ENCODE measurements around the gene TUBA4B. TPM values are rescaled to one million over a fixed set of nuclear protein-coding genes. Genes with fewer than 3 reads are reported as not detected.
A peak's percentile ranks its signal among the peaks of the same experiment; 100 is the strongest.

The TUBA4B gene
- total RNA-seq, 3 donors from 2014 or later (not counting 1 experiment from before 2014, with no cell fraction given): not detected

DNA sequence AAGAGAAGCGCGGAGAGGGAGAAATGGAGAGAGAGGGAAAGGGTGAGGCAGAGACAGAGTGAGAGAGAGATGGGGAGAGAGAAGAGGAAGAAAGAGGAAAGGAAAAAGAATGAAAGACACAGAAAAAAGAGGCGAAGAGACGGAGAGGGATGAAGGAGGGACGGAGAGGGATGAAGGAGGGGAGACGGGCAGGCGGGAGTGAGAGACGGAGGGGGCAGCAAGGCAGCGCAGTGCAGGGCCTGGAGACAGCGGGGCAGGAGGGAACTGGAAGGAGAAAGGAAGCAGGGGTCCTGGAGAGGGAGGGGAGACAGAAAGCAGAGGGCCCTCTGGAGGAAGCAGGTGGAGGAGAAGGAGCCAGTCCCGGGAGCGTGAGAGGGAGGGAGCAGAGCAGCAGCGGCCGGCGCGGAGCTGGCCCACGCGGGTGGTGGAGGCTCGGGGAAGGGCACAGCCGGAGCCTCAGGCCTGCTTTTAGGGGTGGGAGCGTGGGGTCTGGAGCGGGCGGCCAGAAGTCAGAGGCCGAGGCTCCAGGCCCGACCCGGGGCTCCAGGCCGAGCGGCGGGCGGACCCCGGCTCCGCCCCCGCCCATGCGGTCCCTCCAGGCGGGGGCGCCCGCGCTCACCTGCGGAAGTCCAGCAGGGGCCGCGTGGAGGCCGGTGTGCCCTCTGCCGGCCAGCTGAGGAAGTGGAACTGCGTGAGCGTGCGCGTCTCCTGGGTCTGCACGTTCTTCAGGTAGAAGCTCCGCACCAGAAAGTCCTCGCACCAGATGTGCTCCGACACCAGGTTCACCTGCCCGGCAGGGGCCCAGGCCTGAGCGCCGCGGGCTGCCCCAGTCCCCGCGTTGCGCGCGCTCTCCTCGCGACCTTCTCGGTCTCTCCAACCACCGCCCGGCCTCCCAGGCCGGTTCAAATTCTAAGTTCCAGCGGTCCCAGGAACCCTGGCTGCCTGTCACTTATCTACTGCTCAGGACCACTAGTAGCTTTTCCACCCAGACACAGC, 41.6 kb downstream of the TUBA4B start:
- no peaks in the 10 kb centered on the region for H3K9me3 Mint-ChIP-seq
- TF ChIP-seq, protein P1, sequence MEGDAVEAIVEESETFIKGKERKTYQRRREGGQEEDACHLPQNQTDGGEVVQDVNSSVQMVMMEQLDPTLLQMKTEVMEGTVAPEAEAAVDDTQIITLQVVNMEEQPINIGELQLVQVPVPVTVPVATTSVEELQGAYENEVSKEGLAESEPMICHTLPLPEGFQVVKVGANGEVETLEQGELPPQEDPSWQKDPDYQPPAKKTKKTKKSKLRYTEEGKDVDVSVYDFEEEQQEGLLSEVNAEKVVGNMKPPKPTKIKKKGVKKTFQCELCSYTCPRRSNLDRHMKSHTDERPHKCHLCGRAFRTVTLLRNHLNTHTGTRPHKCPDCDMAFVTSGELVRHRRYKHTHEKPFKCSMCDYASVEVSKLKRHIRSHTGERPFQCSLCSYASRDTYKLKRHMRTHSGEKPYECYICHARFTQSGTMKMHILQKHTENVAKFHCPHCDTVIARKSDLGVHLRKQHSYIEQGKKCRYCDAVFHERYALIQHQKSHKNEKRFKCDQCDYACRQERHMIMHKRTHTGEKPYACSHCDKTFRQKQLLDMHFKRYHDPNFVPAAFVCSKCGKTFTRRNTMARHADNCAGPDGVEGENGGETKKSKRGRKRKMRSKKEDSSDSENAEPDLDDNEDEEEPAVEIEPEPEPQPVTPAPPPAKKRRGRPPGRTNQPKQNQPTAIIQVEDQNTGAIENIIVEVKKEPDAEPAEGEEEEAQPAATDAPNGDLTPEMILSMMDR (IDR thresholded peaks at IDR 0.05): peak; percentile 99
- H3K36me3 ChIP-seq (ENCODE audit: control insufficient read depth, insufficient read depth, low read length): no peaks in the 10 kb centered on the region
- peaks cover 7% of the 10 kb centered on the region for H3K27me3 ChIP-seq (ENCODE audit: control insufficient read depth, insufficient read depth, low read length)
- H3K27ac ChIP-seq (ENCODE audit: low read length): peak overlapping the region; percentile 69
- 7% methylated on average over 67 of the region's 67 CpGs for WGBS (ENCODE audit: insufficient coverage)
- peak overlapping the region; percentile 73 for H3K4me3 Mint-ChIP-seq
- H3K4me3 ChIP-seq (ENCODE audit: low read length): peak overlapping the region; percentile 45
- peak; percentile 95 to 97 (median 95) for ATAC-seq
- H3K27ac Mint-ChIP-seq: peak overlapping the region; percentile 78 to 80
- H3K36me3 Mint-ChIP-seq: no peaks in the 10 kb centered on the region
- peak; percentile 88 to 96 for DNase-seq
- no peaks in the 10 kb centered on the region for H3K9me3 ChIP-seq (ENCODE audit: control insufficient read depth, insufficient read depth, low read length)
- intact Hi-C loops (cut with micrococcal nuclease): loop anchor here (1.0 kb wide), 3 partner anchors 15 to 65 kb away; partner anchors contain the start of genes ANKZF1, ATG9A, DNAJB2 and TUBA4A
- H3K4me1 Mint-ChIP-seq: peaks cover 6 to 17% of the 10 kb centered on the region in 2 donors
- peaks cover 14% of the 10 kb centered on the region for H3K4me1 ChIP-seq (ENCODE audit: control insufficient read depth, insufficient read depth, low read length)
- H3K27me3 Mint-ChIP-seq (ENCODE audit: low read depth in 2 of 2): peaks cover 0 to 4% of the 10 kb centered on the region in 2 donors

DNA sequence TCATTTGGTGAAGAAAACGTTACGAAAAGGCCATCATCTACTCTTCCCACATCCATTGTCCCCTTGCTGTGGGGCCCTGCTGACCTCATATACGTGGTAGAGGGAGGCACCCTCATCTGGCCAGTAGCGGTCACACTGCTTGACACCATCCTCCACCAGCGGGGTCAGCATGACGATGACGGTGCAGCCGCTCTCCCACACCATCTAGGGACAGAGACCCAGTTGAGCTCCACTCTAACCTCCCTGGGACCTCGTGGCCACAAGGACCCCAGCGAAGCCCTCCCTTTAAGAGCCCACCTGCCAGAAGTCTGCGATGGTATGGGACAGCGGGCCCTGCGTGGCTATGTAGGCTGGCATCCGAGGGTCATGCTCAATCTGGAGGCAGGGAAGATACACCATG, 43.1 kb downstream of the TUBA4B start:
- peak overlapping the region; percentile 3 to 80 for H3K27ac Mint-ChIP-seq
- H3K4me1 Mint-ChIP-seq: peaks cover 6 to 17% of the 10 kb centered on the region in 2 donors
- no peaks in the 10 kb centered on the region for H3K9me3 ChIP-seq (ENCODE audit: control insufficient read depth, insufficient read depth, low read length)
- no peak overlapping the region for H3K27ac ChIP-seq (ENCODE audit: low read length)
- H3K36me3 Mint-ChIP-seq: no peaks in the 10 kb centered on the region
- no peaks in the 10 kb centered on the region for H3K36me3 ChIP-seq (ENCODE audit: control insufficient read depth, insufficient read depth, low read length)
- ATAC-seq: no peak
- intact Hi-C loops (cut with micrococcal nuclease): no loop called here
- no peak overlapping the region for H3K4me3 ChIP-seq (ENCODE audit: low read length)
- H3K4me1 ChIP-seq (ENCODE audit: control insufficient read depth, insufficient read depth, low read length): peaks cover 14% of the 10 kb centered on the region
- peaks cover 4 to 12% of the 10 kb centered on the region in 2 donors for H3K27me3 Mint-ChIP-seq (ENCODE audit: low read depth in 2 of 2)
- peaks cover 10% of the 10 kb centered on the region for H3K27me3 ChIP-seq (ENCODE audit: control insufficient read depth, insufficient read depth, low read length)
- no peak for DNase-seq
- TF ChIP-seq, protein P1 (IDR thresholded peaks at IDR 0.05): no peak
- 91% methylated on average over 14 of the region's 14 CpGs for WGBS (ENCODE audit: insufficient coverage)
- no peaks in the 10 kb centered on the region for H3K9me3 Mint-ChIP-seq
- no peak overlapping the region for H3K4me3 Mint-ChIP-seq

DNA sequence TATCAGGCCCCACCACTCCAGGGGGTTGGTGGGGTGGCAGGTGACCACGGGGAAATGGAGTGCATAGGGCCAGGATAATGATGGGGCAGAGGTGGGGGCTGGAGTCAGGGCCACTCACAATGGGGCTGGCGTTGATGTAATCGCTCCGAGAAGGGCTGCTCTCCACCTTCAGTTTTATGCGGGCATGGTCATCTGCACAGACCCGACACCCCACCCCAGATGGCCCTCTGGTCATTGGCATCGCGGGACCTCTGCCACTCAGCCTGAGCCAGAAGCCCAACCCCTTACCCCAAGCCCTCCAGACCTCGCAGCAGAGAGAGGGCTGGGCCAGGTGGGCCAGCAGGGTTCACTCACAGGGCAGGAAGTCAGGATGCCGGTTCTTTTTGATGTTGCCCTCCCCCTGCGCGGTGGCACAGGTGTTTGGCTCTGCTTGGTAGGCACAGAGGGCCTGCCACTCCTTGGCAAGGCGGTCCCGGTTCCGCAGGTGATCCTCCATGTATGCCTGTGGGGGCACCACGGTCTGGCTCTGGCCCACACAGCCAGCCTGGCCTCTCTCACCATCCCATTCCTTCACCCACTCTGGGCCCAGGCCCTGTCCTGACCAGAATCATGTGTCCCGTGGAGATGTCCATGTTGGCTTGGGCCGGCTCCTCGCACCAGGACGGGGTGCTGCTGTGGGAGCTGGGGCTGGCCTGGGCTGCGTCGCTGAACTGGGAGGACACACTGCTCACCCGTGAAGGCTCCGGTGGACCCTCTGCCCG, 43.8 kb downstream of the TUBA4B start:
- H3K27ac ChIP-seq (ENCODE audit: low read length): no peak overlapping the region
- peak; percentile 14 to 48 for DNase-seq
- H3K27me3 ChIP-seq (ENCODE audit: control insufficient read depth, insufficient read depth, low read length): peaks cover 10% of the 10 kb centered on the region
- Mint-ChIP-seq H3K27ac (peak overlapping the region in 1 of 2 donors; percentile 13), H3K9me3 (no peaks in the 10 kb centered on the region), H3K36me3 (no peaks in the 10 kb centered on the region), H3K4me3 (no peak overlapping the region), H3K4me1 (peaks cover 6 to 17% of the 10 kb centered on the region in 2 donors), H3K27me3 (ENCODE audit: low read depth in 2 of 2) (peaks cover 8 to 16% of the 10 kb centered on the region in 2 donors)
- TF ChIP-seq, protein P1 (IDR thresholded peaks at IDR 0.05): no peak
- no peak overlapping the region for H3K4me3 ChIP-seq (ENCODE audit: low read length)
- 86% methylated on average over 25 of the region's 25 CpGs for WGBS (ENCODE audit: insufficient coverage)
- ATAC-seq: no peak
- no peaks in the 10 kb centered on the region for H3K9me3 ChIP-seq (ENCODE audit: control insufficient read depth, insufficient read depth, low read length)
- peaks cover 14% of the 10 kb centered on the region for H3K4me1 ChIP-seq (ENCODE audit: control insufficient read depth, insufficient read depth, low read length)
- intact Hi-C loops (cut with micrococcal nuclease): no loop called here
- no peaks in the 10 kb centered on the region for H3K36me3 ChIP-seq (ENCODE audit: control insufficient read depth, insufficient read depth, low read length)
